GM12878 (cell line): ENCODE data around the gene PLCG1.
"Not testable (repeated sequence)": the region's sequence is repeated elsewhere in the genome, so short reads cannot be mapped to it uniquely, and the experiment has no call there.

Experiments
- BMI1 ChIP-seq: fragments of 450-650 bp; IDR thresholded peaks from 2 replicates; pipeline ENCODE4 v1.6.1; 2016; ENCODE audit warnings: mild to moderate bottlenecking, moderate library complexity, borderline replicate concordance
- CTCF ChIP-seq, 3 experiments: IDR thresholded peaks in 2 of 3; conservative IDR thresholded peaks in 1 of 3; 2 replicates each; pipeline ENCODE4 v1.5.1; 2011; ENCODE audit warnings: low read depth in 3 of 3, low read length in 3 of 3, mild to moderate bottlenecking in 3 of 3, control low read depth in 2 of 3, moderate library complexity in 2 of 3, inconsistent platforms in 1 of 3, mixed read lengths in 1 of 3; ENCODE audit not compliant: control insufficient read depth in 2 of 3, insufficient read depth in 1 of 3; ENCODE audit errors: extremely low read depth in 1 of 3
- MLLT1 ChIP-seq: fragments of 450-650 bp; IDR thresholded peaks from 2 replicates; pipeline ENCODE4 v1.6.1; 2016; ENCODE audit warnings: mild to moderate bottlenecking
- POLR2A ChIP-seq: IDR thresholded peaks from 2 replicates; pipeline ENCODE4 v1.6.1; 2011; ENCODE audit warnings: low read depth, mild to moderate bottlenecking, low read length
- SPI1 ChIP-seq: IDR thresholded peaks from 2 replicates; pipeline ENCODE4 v1.6.1; 2011; ENCODE audit warnings: low read depth, mild to moderate bottlenecking, low read length, moderate library complexity, borderline replicate concordance; ENCODE audit not compliant: insufficient read depth

GRCh38 chr20:41118159-41118558 is 19.2 kb upstream of the PLCG1 start:
- not testable (repeated sequence) for TF ChIP-seq BMI1; CTCF (IDR thresholded peaks at IDR 0.05 in 2 of 3, conservative IDR thresholded peaks at IDR 0.05 in 1 of 3; ENCODE audit: control insufficient read depth in 2 of 3, extremely low read depth in 1 of 3, insufficient read depth in 1 of 3, low read depth in 3 of 3, low read length in 3 of 3); SPI1; MLLT1; POLR2A
